Thymus (tissue), 11 donors: ENCODE measurements around the gene AFMID. TPM values are rescaled to one million over a fixed set of nuclear protein-coding genes. Genes with fewer than 3 reads are reported as not detected.

Experiments used
- DNase-seq, 9 donors: peaks; one replicate each; pipeline ENCODE4 v3.0.0-alpha.2; 2013; ENCODE audit warnings: low spot score in 9 of 9, low read depth in 6 of 9, missing footprints in 1 of 9
- H3K27ac ChIP-seq, 2 donors: one replicate each; pipeline ENCODE4 v1.5.1; 2013; ENCODE audit warnings: control low read depth in 1 of 2, low read depth in 1 of 2, low read length in 1 of 2, mild to moderate bottlenecking in 1 of 2, moderate library complexity in 1 of 2
- H3K27me3 ChIP-seq, 2 donors: one replicate each; pipeline ENCODE4 v1.5.1; 2013; ENCODE audit warnings: low read length in 1 of 2; ENCODE audit not compliant: control insufficient read depth in 2 of 2, insufficient read depth in 1 of 2
- H3K36me3 ChIP-seq, 2 donors: one replicate each; pipeline ENCODE4 v1.5.1; 2013; ENCODE audit warnings: low read length in 1 of 2, mild to moderate bottlenecking in 1 of 2, moderate library complexity in 1 of 2; ENCODE audit not compliant: control insufficient read depth in 2 of 2, insufficient read depth in 2 of 2
- H3K4me1 ChIP-seq, 2 donors: one replicate each; pipeline ENCODE4 v1.5.1; 2013; ENCODE audit warnings: low read length in 2 of 2; ENCODE audit not compliant: control insufficient read depth in 2 of 2, insufficient read depth in 2 of 2
- H3K4me3 ChIP-seq, 2 donors: one replicate each; pipeline ENCODE4 v1.5.1; 2013; ENCODE audit warnings: low read length in 2 of 2, control low read depth in 1 of 2, mild to moderate bottlenecking in 1 of 2
- H3K9me3 ChIP-seq, 2 donors: one replicate each; pipeline ENCODE4 v1.5.1; 2013; ENCODE audit warnings: low read length in 1 of 2, mild to moderate bottlenecking in 1 of 2; ENCODE audit not compliant: control insufficient read depth in 2 of 2, insufficient read depth in 1 of 2
- WGBS: extraction: QIAGEN DNeasy Blood & Tissue Kit; methylation state at CpG from one replicate; pipeline ENCODE4 v1.1.7; 2013; 5-methylcytosine and 5-hydroxymethylcytosine counted together
- polyA plus RNA-seq: library from polyadenylated mRNA; stranded (reverse); fragments of 200-250 nt; gene quantifications from one replicate; pipeline ENCODE4 v1.2.3, GENCODE V29; 2013
- total RNA-seq: library from RNA; stranded (reverse); fragments of 120-200 nt; gene quantifications from one replicate; pipeline ENCODE4 v1.2.4, GENCODE V29; 2013
- donor health status: healthy.

Gene AFMID
- total and polyA plus RNA-seq, 2 donors: 19.9 to 29.1 TPM

DNA sequence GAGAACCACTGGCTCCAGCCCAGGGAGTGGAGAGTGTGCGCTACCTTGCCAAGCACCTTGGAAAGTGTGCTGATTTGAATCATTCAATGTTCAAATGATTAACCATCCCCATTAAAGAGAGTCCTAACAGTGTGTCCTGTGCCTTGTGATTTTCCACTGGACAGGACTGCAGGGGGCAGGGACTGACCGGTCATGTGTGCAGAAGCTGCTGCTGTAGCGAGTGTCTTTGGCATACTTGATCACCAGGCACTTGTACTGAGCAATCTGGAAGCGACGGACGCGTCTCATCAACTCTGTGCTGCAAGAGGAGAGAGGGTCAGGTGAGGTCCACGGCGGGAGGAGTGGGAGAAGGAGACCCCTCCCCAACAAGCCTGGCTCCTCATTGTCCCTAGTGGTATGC lies 2.3 kb upstream of the AFMID start:
- H3K27me3 ChIP-seq: no peaks in the 10 kb centered on the region
- no peak overlapping the region for H3K27ac ChIP-seq
- peaks cover 12 to 18% of the 10 kb centered on the region in 2 donors for H3K36me3 ChIP-seq
- 97% methylated on average over 9 of the region's 9 CpGs for WGBS
- peaks cover 9 to 39% of the 10 kb centered on the region in 2 donors for H3K4me1 ChIP-seq
- DNase-seq: no peak
- no peaks in the 10 kb centered on the region for H3K9me3 ChIP-seq
- H3K4me3 ChIP-seq: no peak overlapping the region

- H3K27me3 ChIP-seq: no peaks in the 10 kb centered on the region
- H3K9me3 ChIP-seq: no peaks in the 10 kb centered on the region
- peaks cover 9 to 22% of the 10 kb centered on the region in 2 donors for H3K36me3 ChIP-seq
- H3K27ac ChIP-seq: no peak overlapping the region
- DNase-seq: no peak
- peak overlapping the region; percentile 46 to 62 for H3K4me3 ChIP-seq
- 73% methylated on average over 10 of the region's 10 CpGs for WGBS
- H3K4me1 ChIP-seq: peaks cover 9 to 39% of the 10 kb centered on the region in 2 donors
These were observed 1.0 kb upstream of the AFMID start for GRCh38 chr17:78185981-78186691.

GRCh38 chr17:78196716-78197115 lies 9.6 kb downstream of the AFMID start:
- H3K36me3 ChIP-seq: peaks cover 10 to 11% of the 10 kb centered on the region in 2 donors
- no peak overlapping the region for H3K4me3 ChIP-seq
- WGBS: 96% methylated on average over 5 of the region's 5 CpGs
- H3K4me1 ChIP-seq: no peaks in the 10 kb centered on the region
- H3K27ac ChIP-seq: no peak overlapping the region
- DNase-seq: no peak
- H3K27me3 ChIP-seq: no peaks in the 10 kb centered on the region
- peaks cover 0 to 5% of the 10 kb centered on the region in 2 donors for H3K9me3 ChIP-seq

DNA sequence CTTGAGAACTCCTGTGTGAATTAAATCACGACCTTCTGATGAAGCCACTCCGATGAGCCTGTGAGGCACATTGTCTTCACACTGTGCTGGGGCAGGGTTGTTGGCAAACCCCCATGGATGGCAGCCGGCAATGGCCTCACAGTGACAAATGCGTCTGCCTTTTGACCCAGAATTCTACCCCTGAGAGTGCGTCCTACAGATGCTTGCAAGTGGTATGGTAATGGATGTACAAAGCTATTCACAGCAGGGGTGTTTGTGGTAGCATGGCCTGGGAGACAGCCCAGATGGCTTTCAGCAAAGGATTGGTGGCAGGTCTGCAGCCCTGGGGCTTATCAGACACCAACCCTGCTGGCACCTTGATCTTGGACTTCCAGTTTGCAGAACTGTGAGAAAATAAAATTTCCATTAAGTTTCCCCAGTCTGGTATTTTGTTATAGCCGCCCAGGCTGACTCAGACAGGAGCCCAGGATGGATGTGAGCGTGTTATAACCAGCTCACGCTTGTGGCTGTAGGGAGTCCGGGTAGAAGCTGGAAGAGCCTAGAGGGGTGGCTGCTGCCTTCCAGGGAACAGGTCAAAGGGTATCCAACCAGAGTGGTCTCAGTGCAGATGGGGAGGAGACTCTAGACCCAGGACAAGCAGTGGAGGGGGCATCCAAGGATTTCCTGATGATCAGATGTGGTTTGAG lies 10.1 kb downstream of the AFMID start:
- WGBS: 96% methylated on average over 9 of the region's 9 CpGs
- no peak overlapping the region for H3K27ac ChIP-seq
- DNase-seq: no peak
- peaks cover 10 to 11% of the 10 kb centered on the region in 2 donors for H3K36me3 ChIP-seq
- H3K4me1 ChIP-seq: no peaks in the 10 kb centered on the region
- H3K4me3 ChIP-seq: no peak overlapping the region
- peaks cover 0 to 5% of the 10 kb centered on the region in 2 donors for H3K9me3 ChIP-seq
- H3K27me3 ChIP-seq: no peaks in the 10 kb centered on the region

GRCh38 chr17:78200451-78200850 lies 13.3 kb downstream of the AFMID start:
- no peak overlapping the region for H3K4me3 ChIP-seq
- no peak for DNase-seq
- WGBS: 98% methylated on average over 6 of the region's 6 CpGs
- no peaks in the 10 kb centered on the region for H3K27me3 ChIP-seq
- peaks cover 0 to 5% of the 10 kb centered on the region in 2 donors for H3K9me3 ChIP-seq
- H3K36me3 ChIP-seq: peaks cover 13 to 16% of the 10 kb centered on the region in 2 donors
- H3K4me1 ChIP-seq: no peaks in the 10 kb centered on the region
- H3K27ac ChIP-seq: no peak overlapping the region

GRCh38 chr17:78202666-78203065 lies 15.5 kb downstream of the AFMID start:
- H3K27ac ChIP-seq: no peak overlapping the region

GRCh38 chr17:78204387-78205123 lies 17.4 kb downstream of the AFMID start:
- WGBS: 98% methylated on average over 22 of the region's 22 CpGs
- DNase-seq: no peak
- H3K4me1 ChIP-seq: no peaks in the 10 kb centered on the region
- no peak overlapping the region for H3K4me3 ChIP-seq
- H3K27me3 ChIP-seq: no peaks in the 10 kb centered on the region
- H3K9me3 ChIP-seq: peaks cover 0 to 1% of the 10 kb centered on the region in 2 donors
- peaks cover 10 to 15% of the 10 kb centered on the region in 2 donors for H3K36me3 ChIP-seq
- H3K27ac ChIP-seq: no peak overlapping the region

More at GRCh38 chr17:78202666-78203065, 15.5 kb downstream of the AFMID start:
- H3K36me3 ChIP-seq: peaks cover 15 to 16% of the 10 kb centered on the region in 2 donors
- no peaks in the 10 kb centered on the region for H3K27me3 ChIP-seq
- DNase-seq: no peak
- WGBS: 97% methylated on average over 8 of the region's 8 CpGs
- H3K9me3 ChIP-seq: peaks cover 1 to 5% of the 10 kb centered on the region in 2 donors
- no peaks in the 10 kb centered on the region for H3K4me1 ChIP-seq
- H3K4me3 ChIP-seq: no peak overlapping the region

- H3K4me3 ChIP-seq: no peak overlapping the region
- no peaks in the 10 kb centered on the region for H3K27me3 ChIP-seq
- H3K9me3 ChIP-seq: peaks cover 0 to 1% of the 10 kb centered on the region in 2 donors
- peaks cover 9 to 15% of the 10 kb centered on the region in 2 donors for H3K36me3 ChIP-seq
- no peaks in the 10 kb centered on the region for H3K4me1 ChIP-seq
- no peak for DNase-seq
- no peak overlapping the region for H3K27ac ChIP-seq
- 98% methylated on average over 17 of the region's 17 CpGs for WGBS
These were observed 18.1 kb downstream of the AFMID start for GRCh38 chr17:78205124-78205775.
